Daoy (cell line): ENCODE data around the gene SCAF4. TPM values are rescaled to one million over a fixed set of nuclear protein-coding genes. Genes with fewer than 3 reads are reported as not detected.

Source experiments
- DNase-seq: peaks from one replicate; pipeline ENCODE4 v3.0.0-alpha.2; 2015; ENCODE audit warnings: low read depth
- total RNA-seq: library from RNA; depleted of rRNA; stranded (reverse); fragments of >200 nt; shearing (Covaris generic); gene quantifications from 2 replicates; pipeline ENCODE4 v1.2.3, GENCODE V29; 2014

SCAF4 gene
- total RNA-seq, 1 experiment from 2014 or later, result 5.8 TPM

GRCh38 chr21:31713973-31714740 is 17.8 kb downstream of the SCAF4 start:
- no peak for DNase-seq

GRCh38 chr21:31713115-31713514 is 18.8 kb downstream of the SCAF4 start:
- DNase-seq, result no peak

- no peak for DNase-seq
Measured at GRCh38 chr21:31711745-31712285, 20.1 kb downstream of the SCAF4 start.

GRCh38 chr21:31711326-31711725 is 20.6 kb downstream of the SCAF4 start:
- no peak for DNase-seq

DNA sequence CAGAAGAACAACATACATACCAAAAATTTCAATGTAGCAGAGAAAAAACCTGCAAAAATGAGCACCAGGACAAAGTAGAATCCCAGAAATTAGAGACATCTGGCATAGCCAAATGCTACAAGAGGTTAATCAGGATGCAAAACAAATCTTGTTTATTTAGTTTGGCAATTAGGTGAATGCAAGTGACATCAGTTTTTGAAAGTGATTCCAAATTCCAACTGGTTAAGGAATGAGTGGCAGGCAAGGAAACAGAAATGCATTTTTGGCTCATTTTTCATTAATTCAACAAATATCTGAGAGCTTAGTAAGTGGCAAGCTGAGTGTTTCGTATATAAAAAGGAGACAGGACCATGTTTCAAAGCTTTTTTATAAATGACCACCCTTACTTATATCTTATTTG is 21.3 kb downstream of the SCAF4 start:
- no peak for DNase-seq

- no peak for DNase-seq
Measured at GRCh38 chr21:31708541-31708940, 23.4 kb downstream of the SCAF4 start.

DNA sequence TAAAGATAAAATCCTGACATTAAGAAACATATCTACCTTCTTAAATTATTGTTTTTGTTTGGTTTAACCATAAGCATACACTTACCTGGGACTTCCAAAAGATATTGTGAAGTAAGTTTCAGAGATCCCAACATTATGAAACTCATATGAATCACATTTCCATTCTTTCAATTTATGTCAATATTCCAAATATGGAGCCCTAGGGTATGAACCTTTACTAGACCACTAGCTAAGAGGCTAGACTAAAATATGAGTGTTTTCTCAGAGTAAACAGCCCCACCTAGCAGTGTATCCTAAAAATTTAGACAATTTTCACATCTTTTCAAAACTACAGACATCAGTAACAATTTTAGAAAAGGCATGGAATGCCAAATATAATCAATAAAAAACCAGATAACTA is 24.4 kb downstream of the SCAF4 start:
- DNase-seq, result no peak

DNA sequence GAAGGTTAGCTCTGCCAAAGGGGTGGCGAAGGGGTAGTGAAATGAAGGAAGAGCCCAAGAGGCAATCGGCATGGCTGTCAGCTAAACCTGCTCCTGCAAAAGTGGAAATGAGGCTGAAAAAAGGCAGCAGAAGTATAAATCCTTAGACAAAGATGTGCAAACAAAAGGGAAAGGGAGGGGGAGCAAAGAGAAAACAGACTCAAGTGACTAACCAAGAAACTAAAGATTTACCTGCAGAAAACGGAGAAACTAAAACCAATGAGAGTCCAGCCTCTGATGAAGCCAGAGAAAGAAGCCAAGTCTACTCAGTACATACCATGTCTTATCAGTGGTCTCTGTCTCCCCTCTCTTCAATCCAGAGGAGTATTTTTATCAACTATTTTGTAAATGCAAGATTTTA is 25.4 kb downstream of the SCAF4 start:
- DNase-seq, result no peak

DNA sequence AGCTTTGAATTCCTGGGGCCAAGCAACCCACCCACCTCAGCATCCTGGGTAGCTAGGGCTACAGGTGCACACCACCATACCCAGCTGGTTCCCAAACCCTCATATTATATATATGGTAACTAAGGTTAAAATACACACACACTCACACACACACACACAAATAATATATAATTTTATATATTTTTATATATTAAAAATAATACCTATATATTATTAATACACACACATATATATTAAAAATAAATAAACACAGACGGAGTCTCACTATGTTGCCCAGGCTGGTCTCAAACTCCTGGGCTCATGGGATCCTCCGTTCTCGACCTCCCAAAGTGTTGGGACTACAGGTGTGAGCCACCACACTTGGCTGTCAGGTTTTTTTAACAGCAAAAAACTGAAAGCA is 31.9 kb downstream of the SCAF4 start:
- no peak for DNase-seq

DNA sequence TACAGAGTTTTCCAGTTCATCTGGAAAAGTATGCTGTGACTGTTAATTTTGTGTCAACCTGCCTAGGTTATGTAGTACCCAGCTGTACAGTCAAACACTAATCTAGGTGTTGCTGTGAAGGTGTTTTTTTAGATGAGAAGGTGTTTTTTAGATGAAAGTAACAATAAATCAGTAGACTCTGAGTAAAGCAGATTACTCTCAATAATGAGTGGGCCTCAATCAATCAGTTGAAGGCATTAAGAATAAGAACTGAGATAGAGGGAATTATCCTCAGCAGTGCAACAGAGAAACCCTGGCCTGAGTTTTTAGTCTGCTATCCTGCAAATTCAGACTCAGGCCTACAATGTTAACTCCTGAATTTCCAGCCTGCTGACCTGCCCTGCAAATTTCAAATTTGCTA is 33.5 kb downstream of the SCAF4 start:
- DNase-seq, result no peak

- DNase-seq, result no peak
Measured at GRCh38 chr21:31696424-31696823, 35.5 kb downstream of the SCAF4 start.

- no peak for DNase-seq
Measured at GRCh38 chr21:31693222-31693621, 38.7 kb downstream of the SCAF4 start.

DNA sequence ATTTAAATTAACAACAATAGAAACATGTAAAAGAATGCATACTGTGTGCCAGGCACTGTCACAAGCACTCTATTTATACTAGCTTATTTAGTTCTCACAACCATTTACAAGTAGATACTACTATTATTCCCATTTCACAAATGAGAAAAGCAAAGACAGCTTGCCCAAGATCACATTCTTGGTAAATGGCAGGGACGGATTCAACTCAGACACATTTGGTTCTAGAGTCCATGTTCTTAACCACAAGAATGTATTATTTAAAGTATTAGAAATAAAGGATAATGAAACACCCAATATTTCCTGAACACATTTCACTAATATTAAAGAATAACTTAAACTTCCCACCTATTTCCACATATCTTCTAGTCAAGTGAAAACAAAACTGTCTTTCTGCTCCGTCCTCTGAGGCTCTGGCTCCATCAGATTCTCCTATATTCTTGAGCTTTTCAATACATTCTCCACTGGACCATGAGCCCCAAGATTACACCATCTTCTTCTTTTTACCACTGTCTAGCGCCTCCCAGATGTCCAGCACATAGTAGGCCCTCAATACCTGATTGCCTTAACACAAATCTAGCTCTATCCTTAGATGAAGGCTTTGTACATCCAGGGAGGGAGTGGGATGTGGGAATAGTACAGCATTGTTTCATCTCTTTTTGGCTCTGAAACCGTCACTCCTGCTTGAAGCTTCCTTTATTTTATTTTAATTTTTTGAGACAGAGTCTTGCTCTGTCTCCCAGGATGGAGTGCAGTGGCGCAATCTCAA is 43.1 kb downstream of the SCAF4 start:
- no peak for DNase-seq

GRCh38 chr21:31687108-31687507 is 44.8 kb downstream of the SCAF4 start:
- DNase-seq, result no peak

DNA sequence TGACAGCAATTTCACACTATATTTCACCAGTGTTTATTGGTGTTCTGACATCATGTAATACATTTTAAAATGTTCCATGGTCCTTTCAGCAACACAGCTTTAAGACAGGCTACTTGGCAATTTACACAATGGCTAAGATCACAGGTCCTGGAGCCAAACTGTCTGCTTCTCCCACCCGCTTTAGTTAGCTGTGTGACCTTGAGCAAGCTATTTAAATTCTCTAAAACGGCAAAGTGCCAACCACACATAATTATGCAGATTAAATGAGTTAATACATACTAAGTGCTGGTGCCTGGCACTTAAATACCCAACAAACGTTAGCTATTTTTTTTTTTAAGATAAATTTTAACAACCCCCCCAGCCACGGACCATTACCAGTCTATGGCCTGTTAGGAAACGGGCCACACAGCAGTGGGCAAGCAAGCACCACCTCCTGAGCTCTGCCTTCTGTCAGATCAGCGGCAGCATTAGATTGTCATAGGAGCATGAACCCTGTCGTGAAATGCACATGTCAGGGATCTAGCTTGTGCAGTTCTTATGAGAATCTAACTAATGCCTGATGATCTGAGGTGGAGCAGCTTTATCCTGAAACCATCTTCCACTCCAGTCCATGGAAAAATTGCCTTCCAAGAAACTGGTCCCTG is 45.5 kb downstream of the SCAF4 start:
- no peak for DNase-seq

DNA sequence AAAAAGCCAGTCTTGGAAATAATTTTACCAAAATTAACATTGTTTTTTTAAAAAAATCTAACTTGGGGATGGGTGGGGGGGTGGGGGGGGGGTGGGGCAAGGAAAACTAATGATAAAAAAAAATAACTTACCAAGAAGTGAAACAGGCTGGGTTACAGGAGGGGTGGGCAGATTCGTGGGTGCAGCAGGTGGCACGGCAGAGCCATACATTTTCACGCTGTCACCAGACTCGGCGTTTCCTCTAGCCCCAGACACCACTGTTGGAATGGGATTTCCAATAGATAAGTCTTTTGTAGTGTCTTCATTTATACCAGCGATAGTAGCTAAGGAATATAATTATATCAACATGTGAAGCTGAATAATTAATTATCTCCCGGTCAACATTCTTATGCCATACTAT is 47.0 kb downstream of the SCAF4 start:
- no peak for DNase-seq

DNA sequence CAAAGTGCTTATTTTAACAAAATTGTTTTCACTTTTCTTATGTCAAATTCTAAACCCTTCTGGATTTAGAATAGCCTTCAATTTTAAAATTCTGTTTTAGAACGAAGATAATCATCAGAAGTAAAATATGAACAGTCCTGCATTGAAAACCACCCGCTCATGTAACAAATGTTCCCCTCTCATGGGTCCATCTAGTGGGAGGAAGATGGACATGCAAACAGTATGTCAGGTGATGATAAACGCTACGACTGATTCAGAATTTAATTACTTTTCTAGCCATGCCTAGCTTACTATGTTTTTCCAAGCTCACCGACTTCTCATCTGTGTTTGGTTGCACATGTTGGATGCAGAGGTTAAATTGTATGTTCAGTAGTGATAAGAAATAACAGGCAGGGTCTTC is 48.9 kb downstream of the SCAF4 start:
- no peak for DNase-seq

GRCh38 chr21:31682620-31683019 is 49.3 kb downstream of the SCAF4 start:
- DNase-seq, result no peak

GRCh38 chr21:31678478-31678877 is 53.4 kb downstream of the SCAF4 start:
- DNase-seq, result no peak

- no peak for DNase-seq
Measured at GRCh38 chr21:31677047-31677446, 54.9 kb downstream of the SCAF4 start.

DNA sequence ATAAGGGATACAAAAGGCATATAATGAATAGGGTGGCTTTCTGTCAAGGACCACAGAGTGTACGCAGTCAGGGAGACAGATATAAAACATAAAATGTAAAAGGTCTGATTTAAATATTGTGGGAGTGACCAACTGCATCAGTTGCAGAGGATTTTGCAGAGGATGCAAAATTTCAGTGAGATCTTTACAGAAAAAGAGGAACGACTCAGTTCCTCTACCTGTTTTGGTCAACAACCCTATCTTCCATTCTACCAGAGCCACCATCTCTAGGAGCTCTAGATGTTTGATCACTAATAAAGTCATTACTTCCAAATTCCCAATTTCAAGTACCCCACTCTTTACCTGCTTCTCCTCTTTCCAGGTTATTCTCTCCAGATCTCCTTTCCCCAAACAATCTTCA is 56.0 kb downstream of the SCAF4 start:
- no peak for DNase-seq

DNA sequence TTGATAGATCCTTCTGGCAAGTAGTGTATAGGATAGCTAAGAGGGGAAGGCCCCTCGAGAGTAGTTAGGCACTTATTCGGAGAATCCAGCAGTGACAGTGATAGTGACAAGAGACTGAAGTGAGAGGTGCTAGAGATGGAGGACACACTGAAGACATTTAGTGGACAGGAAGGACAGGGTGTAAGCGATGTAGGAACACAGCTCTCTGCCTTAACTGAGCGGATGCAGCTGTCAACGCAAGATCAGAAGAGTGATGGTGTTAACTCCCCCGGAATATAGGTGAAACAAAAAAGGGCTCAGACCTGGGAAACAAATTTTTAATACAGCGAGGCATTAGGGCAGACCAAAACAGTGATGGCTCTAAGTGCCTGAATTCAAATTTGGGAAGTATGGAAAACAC is 56.6 kb downstream of the SCAF4 start:
- DNase-seq, result no peak
